ENCODE measurements around the gene PIM2.

The PIM2 gene
- 96.2 to 172 reads per million in 2 donors for total RNA-seq

DNA sequence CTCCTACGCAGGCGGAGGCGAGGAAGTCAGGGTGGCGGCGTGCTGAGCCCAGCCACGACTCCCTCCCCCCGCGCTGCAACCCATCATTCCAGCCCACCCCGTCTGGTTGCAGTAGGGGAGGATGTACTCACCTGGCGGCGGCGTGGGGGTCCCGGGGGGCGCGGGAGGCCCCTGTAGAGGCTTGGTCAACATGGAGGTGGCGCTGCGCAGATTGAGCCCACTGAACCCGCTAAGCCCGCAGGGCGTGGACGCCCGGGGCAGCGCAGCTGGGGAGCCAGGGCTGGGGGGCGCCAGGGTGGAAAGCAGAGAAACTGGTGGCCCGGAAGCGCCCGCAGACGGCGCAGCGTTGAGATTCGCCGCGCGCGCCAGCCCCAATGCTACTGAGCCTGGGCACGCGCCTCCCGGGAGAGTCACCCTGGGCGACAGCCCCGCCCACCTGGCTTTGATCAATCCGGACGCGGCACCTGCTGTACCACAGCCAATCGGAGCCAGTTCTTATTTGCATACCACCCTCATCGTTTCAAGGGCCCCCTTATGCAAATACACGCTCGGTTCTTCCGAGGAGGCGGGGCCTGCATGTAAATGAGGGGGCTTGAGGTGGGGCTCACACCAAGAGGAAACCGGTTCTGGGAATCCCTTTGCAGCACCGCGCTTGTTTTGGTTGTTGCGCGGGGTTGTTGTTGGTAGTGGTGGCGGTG lies at the start of gene PIM2:
Gene PIM2, minus strand, starts transcription at position 382 of the 698 bp plus-strand sequence. Its CDS starts 190 bp downstream, at position 192.
- DNase-seq, result peak; percentile 74

DNA sequence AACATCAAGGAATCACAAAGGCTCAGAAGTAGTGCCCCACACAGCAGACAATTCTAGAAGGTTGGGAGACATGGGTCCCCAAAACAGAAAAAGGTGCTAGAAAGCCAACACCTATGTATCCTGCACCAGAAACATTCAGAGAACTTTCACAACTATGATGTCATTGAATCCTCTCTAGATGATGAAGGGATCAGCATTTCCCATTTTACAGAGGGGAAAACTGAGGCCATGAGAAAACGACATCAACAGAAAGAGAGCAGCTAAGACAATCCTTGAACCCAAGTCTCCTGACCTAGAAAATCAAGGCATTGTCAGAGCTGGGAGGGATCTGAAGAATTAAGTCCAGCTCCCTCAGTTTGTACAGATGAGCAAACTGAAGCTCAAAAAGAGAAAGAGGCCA lies 49.6 kb upstream of the PIM2 start:
- DNase-seq, result no peak

DNA sequence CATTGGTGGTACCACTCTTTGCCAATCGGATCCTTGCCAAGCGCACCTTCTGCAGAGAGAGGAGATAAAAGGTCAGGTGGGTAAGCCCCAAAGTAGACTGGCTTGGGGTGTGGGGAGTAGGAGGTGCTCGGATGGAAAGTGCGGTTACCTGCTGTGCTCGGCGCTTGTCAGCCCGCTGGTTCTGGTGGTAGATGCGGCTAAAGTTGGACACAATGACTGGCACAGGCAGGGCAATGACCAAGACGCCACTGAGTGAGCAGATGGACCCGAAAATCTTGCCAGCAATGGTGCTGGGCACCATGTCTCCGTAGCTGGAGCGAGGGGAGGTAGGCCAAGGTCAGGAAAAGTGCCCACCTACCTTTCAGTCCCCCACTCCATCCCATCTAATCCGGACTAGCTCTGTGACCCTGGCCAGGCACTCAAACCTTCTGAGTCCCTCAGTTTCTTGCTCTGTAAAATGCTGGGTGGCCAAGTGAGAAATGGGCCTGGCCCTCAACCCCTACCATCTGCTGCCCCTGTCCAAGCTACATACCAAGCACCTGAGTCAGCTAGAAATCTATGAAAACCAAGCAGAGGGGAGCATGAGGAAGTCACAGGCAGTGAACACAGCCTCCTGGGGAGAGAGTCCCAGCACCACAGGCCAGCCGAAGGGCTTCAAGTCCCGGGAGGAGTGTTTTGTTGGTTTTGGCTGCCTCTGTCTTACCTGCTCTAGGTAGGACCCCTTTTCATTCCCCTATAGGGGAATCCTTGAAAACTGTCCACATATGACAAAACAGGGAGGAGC lies 48.2 kb upstream of the PIM2 start:
- DNase-seq, result no peak

DNA sequence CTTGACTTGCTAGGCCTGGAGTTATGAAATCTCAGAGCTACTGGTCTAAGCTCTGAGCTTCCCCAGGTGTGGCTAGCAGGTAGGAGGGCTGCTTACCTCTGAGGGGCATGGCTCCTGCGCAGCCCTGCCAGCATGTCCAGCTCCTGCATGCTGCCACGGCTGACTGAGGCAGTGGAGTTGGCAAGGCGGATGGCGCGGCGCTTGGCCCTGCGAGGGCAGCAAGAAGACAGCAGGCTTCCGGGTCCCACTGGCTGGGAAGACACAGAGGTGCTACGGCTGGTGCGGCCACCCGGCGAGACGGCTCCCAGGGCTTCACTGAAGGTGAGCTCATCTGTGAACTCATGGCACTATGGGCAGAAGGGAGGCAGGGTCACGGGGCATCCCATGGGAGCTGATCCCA lies 47.1 kb upstream of the PIM2 start:
- DNase-seq, result no peak

- no peak for DNase-seq
These were observed 42.8 kb upstream of the PIM2 start for GRCh38 chrX:48961585-48962091.

GRCh38 chrX:48960291-48960690 lies 41.5 kb upstream of the PIM2 start:
- DNase-seq, result no peak

- no peak for DNase-seq
These were observed 39.8 kb upstream of the PIM2 start for GRCh38 chrX:48958635-48959094.

GRCh38 chrX:48957827-48958634 lies 39.2 kb upstream of the PIM2 start:
- peak; percentile 89 for DNase-seq

DNA sequence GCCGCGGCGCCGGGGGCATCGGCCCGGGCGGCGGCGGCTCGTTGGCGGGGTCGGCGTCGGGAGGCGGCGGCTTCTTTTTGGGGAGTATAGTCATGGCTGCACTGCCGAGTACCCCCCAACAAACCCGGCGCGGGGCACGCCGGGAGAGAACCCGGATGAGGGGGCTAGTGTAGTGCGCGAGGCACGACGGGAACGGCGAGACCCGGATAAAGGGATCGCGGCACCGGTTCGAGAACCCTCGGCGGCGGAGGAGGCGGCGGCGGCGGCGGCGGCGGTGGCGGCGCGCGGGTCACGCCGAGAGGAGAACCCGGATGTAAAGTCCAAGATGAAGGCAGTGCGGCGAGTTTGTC lies 38.6 kb upstream of the PIM2 start, which contains the start of gene OTUD5:
Gene OTUD5, minus strand, starts transcription at position 131 of the 350 bp plus-strand sequence. Its CDS starts 37 bp downstream, at position 94.
- peak; percentile 72 for DNase-seq

DNA sequence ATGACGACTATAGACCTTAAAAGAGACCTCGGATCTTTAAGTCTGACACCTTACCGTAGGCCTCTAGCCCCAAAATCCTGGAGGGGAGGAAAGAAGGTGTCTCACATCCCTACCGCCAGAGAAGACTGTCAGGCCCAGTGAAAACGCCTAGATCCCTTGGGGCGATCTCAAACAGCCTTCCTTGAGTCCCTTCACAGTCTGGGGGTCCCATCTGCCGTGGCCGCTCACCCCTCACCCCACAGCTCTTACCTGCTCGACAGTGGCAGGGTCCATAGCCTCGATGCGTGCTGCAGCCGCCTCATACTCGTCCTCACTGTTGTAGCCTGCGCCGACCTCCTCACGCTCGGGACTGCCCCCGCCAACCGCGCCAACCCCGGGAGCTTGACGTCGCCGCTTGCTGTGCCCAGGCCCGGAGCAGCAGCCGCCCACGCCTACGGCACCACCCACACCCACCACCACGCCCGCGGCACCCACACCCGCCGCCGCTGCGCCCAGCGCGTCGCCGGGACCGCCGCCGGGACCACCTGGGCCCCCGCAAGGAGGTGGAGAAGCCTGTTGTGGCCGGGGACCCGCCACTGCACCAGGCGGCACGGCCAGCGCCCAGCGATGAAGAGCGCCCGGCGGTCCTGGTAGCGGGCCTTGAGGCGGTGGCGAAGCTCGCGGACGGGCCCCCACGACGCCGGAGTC lies 38.0 kb upstream of the PIM2 start:
- peak; percentile 58 for DNase-seq

GRCh38 chrX:48948589-48948988 lies 29.8 kb upstream of the PIM2 start:
- no peak for DNase-seq

DNA sequence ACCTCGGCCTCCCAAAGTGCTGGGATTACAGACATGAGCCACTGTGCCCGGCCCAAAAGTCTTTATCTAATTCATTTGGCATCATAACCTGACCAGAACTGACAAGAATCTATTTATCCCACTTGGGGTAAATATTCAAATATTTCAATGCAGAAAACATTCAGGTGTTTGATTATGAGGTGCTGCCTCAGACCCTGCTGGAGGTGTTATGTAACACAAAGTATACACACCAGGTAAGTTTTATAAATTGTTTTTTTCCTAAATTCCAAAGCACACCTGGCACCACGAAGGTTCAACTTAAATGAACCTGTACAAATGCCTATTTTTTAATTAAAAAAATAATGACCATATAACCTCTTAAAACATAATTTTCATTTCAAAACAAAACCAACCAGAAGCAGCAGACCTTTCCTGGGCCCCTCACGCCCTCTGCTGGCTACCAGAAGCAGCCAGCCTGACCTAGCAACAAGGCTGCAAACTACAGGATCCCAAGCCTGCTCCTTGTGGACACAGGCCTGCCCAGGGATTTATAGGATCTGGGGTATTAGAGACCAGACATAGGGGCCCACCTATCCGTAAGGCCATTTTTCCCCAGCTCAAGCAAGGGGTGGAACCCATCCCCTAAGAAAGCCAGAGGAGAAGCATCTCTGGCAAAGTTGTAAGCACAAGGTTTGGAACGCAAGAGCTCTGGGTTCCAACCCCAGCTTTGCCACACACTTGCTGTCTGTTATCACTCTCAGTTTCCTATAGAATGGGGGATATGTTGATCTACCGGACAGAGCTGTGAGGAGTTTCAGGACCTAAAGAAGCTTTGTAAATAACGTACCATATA lies 26.9 kb upstream of the PIM2 start:
- no peak for DNase-seq

GRCh38 chrX:48942895-48943294 lies 24.1 kb upstream of the PIM2 start:
- no peak for DNase-seq

DNA sequence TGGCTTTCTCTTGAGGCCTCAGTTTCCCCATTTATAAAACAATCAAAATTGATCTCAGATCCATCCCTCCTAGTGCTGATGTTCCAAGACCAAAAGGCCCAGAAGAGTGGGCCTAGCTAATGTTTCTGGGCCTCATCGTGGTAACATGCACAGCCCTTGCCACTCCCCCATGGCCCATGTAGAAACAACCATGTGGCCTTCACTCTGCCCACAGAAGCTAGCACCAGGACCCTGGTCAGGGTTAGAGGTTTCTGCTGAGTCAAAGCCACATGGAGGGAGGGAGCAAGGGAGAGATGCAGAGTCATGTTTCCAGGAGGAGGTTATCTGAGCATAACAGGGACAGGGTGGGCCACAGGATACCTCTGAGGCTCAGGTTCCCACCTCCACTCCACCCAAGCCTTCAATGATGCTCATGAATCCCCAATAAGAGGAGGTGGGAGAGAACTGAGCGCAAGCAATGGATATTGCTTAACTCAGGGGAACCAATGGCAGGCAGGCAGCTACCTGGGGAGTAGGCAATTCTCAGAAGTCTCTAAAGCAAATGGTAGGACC lies 21.7 kb upstream of the PIM2 start:
- no peak for DNase-seq

DNA sequence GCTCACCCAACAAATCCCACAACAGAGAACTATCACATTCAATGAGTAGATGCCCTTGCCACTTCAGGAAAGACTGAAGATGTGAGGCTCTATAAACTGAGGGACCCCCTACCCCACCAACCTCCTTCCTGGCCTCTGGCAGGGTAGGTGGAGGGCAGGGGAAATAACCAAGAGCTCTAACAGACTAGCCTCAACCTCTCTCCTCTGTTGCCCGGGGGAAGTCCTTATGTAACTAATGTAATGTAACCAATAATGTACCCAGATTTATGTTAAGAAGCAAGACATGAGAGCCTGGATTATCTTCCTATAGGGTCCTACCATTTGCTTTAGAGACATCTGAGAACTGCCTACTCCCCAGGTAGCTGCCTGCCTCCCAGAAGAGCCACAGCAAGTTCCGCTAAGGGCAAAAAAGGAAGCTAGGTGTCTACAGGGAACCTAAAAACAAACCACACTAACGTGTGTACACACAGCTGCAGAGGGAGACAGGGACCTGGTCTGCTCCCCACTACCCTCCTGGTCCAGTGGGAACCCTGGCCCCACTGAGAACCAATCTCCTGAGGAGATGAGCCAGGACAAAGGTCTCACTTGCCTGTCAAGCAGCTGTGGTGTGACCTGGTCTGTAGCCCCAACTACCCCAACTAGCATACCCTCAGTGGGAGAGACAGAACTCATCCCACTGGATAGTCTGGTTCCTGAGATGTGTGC lies 20.9 kb upstream of the PIM2 start:
- DNase-seq, result no peak

- no peak for DNase-seq
These were observed 20.0 kb upstream of the PIM2 start for GRCh38 chrX:48938721-48939425.

GRCh38 chrX:48937054-48937907 lies 18.5 kb upstream of the PIM2 start:
- peak; percentile 62 for DNase-seq

DNA sequence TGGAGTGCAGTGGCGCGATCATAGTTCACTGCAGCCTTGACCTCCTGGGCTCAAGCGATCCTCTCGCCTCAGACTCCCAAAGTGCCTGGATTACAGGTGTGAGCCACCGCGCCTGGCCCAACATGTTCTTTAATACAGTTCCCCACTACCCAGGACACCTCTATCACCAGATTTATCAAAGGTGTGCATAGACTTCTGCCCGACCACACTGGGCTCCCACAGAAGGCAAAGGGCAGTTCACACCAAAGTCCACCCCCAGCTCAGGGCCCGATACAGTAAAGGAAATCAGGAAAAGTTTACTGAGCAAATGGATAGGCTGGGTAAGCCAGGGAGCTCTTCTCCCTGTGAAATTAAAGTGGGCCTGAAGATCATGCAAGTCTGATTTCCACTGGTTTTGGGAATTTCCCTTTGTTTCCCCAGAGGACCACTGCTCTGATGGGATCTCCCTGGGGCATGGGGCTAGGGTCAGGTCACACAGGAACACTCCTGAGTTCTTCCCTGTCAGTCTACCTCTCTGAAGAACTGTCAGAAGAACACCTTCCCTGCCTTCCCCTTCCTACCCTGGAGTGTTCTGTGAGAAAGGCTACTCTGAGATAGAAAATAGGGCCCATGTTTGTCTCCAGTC lies 17.7 kb upstream of the PIM2 start:
- DNase-seq, result no peak
